Hippocampal formation (tissue), 2 donors: Measurements from ENCODE around the gene KNTC1.
"Not testable (repeated sequence)": the region's sequence is repeated elsewhere in the genome, so short reads cannot be mapped to it uniquely, and the experiment has no call there.

ENCODE experiments used
- DNase-seq, 2 donors: peaks; one replicate each; lab custom pipeline; 2025; lab: John Stamatoyannopoulos, UW

KNTC1 gene

GRCh38 chr12:122526683-122527477 is at the start of gene KNTC1, which contains the start of gene RSRC2:
Gene KNTC1 (plus strand): TSS chr12:122527249. CDS start chr12:122530064, 2,815 bp downstream.
Gene RSRC2 (minus strand): TSS chr12:122526936. CDS start chr12:122526853, 83 bp downstream.
- peak; percentile 98 to 100 for DNase-seq

GRCh38 chr12:122480753-122481152 is 46.3 kb upstream of the KNTC1 start:
- no peak for DNase-seq

GRCh38 chr12:122481861-122482260 is 45.2 kb upstream of the KNTC1 start:
- no peak for DNase-seq

GRCh38 chr12:122483969-122484368 is 43.1 kb upstream of the KNTC1 start:
- DNase-seq, result no peak

DNA sequence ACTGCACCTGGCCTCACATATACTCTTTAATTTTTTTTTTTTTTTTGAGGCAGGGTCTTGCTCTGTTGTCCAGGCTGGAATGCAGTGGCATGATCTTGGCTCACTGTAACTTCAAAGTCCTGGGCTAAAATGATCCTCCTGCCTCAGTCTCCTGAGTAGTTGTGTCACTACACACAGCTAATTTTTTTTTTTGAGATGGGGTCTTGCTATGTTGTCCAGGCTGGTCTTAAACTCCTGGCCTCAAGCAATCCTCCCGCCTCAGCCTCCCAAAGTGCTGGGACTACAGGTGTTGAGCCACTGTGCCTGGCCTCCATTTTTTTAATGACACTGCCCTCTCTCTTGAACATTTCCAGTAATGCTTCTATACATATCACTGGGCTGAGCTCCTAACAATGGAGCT is 42.7 kb upstream of the KNTC1 start:
- DNase-seq, result not testable (repeated sequence)

DNA sequence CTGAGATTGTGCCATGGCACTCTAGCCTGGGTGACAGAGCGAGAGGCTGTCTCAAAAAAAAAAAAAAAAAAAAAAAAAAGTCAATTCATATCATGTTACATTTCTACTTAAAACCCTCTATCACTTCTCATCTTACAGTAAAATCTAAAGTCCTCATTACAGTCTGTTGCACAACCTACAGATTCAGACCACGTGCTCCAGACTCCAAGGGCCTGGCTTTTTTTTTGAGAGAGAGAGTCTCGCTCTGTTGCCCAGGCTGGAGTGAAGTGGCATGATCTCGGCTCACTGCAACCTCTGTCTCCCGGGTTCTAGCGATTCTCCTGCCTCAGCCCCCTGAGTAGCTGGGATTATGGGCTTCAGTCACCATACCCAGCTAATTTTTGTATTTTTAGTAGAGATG is 40.7 kb upstream of the KNTC1 start:
- not testable (repeated sequence) for DNase-seq

DNA sequence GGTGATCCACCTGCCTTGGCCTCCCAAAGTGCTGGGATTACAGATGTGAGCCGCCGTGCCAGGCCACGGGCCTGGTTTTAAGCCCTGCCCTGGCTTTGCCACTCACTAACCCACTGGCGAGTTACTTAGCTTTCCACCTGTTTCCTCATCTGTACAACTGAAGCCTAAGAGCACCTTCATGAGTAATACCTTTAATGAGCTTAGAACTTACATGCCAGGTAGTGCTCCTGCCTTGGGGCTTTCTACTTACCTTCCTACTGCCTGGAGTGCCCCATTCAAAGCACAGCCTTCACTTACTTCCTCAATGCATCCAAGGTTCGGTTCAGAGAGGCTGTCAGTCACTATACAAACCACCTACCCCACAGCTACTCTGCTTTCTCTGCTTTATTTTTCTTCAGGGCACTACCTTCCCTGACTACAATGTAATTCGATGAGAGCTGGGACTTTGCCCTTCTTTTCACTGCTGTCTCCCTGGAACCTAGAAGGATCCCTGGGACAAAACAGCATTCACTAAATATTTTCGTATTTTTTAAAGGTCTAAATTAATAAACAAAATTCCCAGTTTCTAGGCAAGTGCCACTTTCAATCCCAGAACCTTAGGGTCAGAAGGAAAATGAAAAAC is 40.1 kb upstream of the KNTC1 start:
- no peak for DNase-seq

- not testable (repeated sequence) for DNase-seq
Observed at GRCh38 chr12:122487807-122488206, 39.2 kb upstream of the KNTC1 start.

GRCh38 chr12:122489038-122489437 is 38.0 kb upstream of the KNTC1 start:
- DNase-seq, result no peak

DNA sequence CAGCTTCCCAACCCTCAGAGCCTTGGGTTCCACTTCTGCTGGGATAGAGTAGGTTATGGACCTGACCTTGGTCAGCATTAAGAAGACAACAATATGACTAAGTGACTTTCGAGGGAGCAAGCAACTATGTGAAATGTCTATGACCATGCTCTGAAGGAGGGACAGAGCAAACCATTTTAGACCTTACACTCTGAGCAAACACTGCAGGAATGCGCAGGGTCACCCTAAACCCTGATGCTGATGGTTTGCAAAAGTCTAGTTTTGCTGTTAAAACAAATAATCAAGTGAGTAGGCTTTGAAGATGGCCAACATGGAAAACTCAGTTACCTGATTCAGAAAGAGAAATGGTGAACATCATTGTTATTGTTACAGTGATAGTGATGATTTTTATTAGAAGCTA is 35.1 kb upstream of the KNTC1 start:
- DNase-seq, result no peak

DNA sequence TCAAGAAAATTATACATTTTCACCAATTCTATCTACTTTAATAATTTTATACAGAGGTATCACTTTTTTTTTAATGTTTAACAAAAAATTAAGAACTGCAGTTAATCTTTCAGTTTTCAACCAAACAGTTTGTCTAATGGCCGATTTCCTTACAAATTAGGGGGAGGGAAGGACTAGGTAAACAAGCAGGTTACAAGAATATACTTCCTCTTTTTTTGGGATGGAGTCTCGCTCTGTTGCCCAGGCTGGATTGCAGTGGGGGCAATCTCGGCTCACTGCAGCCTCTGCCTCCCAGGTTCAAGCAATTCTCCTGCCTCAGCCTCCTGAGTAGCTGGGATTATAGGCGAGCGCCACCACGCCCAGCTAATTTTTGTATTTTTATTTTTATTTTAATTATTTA is 33.8 kb upstream of the KNTC1 start:
- not testable (repeated sequence) for DNase-seq

- no peak for DNase-seq
Observed at GRCh38 chr12:122495258-122495657, 31.8 kb upstream of the KNTC1 start.

DNA sequence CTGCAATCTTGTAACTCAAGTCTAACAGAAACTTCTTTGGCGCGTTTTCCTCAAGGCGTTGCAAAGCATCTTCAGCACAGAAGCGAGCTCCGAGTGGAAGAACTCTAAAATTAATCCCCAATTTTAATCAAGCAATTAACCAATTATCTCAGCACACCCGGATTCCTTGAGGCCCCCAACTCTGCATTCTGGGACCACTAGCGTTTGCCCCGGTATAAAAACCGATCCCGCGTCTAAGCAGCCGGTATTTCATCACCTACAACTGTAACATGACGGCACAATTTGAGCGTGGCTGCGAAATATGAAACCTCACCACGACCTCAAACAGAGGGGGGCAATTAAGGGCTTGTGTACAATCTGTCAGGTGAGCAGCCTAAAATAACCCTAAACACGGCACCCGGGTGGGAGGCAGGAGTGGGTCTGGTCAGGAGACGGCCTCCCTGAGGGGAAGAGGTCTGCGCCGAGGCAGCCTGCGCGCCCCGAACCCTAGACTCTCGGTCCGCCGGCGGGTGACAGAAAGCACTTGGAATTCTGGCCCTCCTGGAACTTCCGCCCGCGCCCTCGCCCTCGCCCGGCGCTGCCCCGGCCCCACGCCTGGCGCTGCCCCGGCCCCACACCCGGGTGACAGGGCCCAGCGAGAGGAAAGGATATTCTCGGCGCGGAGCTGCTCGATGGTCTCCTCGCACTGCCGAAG is 26.9 kb upstream of the KNTC1 start:
- DNase-seq, result no peak

- DNase-seq, result peak; percentile 95 to 98
Observed at GRCh38 chr12:122500685-122501488, 26.2 kb upstream of the KNTC1 start, which contains the start of gene ZCCHC8. Gene ZCCHC8 (minus strand): TSS chr12:122500932. CDS start chr12:122500840, 92 bp downstream.

DNA sequence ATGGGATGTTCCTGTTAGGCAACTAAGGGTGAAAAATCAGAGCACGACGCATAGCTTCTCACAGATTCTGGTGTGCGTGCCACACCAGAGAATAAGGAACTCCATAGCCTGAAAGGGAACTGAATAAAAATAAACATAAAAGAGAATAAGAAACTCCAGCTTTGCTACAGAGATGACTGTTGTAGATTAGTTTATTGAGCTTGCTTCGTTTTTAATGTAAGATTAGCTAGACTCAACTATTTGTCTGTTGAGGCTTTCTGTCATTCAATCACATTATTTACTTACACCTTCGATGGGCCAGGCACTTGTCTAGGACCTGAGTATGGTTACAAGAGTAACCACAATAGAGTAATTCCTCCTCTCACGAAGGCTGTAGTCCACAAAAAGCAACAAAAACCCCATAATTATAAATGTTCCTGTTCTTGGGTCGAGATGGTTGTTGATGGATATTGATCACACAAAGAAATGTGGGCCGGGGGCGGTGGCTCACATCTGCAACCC is 25.5 kb upstream of the KNTC1 start:
- DNase-seq, result no peak

DNA sequence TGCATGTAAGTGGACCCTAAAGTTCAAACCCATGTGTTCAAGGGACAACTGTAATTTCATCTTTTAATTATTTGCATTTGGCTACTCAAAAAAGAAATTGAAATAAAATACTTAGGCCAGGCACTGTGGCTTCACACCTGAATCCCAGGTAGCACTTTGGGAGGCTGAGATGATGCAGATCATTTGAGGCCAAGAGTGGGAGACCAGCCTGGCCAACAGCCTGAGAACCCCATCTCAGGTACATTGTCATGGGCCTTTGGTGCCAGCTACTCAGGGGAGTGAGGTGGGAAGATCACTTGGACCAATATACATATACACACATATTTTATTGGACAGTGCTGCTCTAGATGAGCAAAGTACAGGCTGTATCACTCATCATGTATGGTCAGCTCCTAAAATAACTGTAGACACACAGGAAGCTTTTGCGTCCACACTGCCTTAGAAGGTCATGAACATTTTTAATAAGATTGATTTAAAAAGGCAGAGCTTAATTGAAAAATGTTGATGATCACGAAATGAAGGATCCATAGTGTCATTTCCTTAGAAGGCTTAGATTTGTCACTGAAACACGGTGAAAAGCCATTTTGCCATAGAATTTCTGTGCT is 23.8 kb upstream of the KNTC1 start:
- DNase-seq, result no peak

DNA sequence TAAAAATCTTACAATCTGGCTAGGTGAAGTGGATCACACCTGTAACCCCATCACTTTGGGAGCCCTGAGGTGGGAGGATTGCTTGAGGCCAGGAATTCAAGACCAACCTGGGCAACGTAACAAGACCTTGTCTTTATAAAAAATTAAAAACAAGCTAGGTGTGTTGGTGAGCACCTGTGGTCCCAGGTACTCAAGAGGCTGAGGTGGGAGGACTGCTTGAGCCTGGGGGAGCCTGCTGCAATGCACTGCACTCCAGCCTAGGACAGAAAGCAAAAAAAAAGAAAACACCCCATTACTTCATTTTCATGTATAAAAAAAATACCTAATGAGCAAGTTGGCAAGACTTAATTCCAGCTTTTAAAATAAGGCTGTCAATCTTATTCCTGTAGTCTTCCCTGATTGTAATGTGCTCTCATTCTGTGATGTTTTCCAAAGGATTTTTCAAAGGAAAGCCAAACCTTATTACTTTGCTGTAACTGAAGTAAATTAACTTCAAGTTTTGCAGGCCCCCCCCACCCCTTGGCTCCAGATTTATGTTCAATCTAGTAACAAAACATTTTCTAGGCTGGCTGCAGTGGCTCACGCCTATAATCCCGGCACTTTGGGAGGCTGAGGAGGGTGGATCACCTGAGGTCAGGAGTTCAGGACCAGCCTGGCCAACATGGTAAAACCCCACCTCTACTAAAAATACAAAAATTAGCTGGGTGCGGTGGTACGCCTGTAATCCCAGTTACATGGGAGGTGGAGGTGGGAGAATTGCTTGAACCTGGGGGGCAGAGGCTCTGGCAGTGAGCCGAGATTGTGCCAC is 23.1 kb upstream of the KNTC1 start:
- DNase-seq, result no peak

DNA sequence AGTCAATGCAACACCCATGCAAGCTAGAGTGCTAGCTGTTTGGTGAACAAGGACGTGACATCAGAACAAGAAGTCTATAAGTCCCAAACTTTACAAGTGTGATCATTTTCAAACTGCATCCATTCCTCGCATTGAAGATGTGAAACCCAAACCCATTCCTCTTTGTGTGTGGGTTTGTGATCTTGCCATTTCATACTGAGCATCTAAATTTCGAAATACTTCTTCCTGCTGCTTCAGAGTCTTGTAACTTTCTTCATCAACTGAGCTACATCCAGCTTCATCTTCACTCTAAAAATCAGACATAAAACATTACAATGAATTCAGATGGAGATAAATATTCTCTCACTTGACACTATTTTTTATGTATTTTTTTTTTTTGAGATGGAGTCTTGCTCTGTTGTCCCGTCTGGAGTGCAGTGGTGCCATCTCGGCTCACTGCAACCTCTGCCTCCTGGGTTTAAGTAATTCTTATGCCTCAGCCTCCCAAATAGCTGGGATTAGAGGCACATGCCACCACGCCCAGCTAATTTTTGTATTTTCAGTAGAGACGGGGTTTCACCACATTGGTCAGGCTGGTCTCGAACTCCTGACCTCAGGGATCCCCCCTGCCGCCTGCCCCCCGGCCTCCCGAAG is 21.5 kb upstream of the KNTC1 start:
- DNase-seq, result no peak

GRCh38 chr12:122506393-122506938 is 20.6 kb upstream of the KNTC1 start:
- DNase-seq, result no peak
